Endothelial cell of umbilical vein (primary cell): ENCODE data around the gene PARP16.

ENCODE experiments used
- EZH2 ChIP-seq: IDR thresholded peaks from 2 replicates; pipeline ENCODE4 v1.6.1; 2012; ENCODE audit warnings: borderline replicate concordance, low read depth, mild to moderate bottlenecking, moderate library complexity, low read length, inconsistent platforms; ENCODE audit not compliant: severe bottlenecking
- FOS ChIP-seq: IDR thresholded peaks from 2 replicates; pipeline ENCODE4 v1.6.1; 2011; ENCODE audit warnings: mild to moderate bottlenecking, low read length, moderate library complexity, borderline replicate concordance; ENCODE audit not compliant: insufficient read depth

DNA sequence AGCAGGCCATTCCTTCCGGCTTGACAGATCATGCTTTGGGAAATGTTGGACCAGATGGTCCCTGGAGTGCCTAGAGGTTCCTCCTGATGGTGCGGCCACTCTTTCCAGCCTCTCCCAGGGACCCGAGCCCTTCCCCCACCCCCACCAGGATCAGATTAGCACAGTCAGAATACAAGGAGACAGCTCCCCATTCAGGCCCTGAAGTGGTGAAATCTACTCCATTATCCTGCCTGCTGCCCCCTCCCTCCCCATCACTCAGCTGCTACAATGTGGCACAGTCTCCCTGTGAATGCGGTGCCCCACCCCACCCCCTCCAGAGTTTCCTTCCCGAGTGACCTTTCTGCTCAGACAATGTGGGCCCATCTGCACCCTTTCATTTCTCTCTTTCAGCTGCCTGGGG is 47.2 kb upstream of the PARP16 start:
- no peak for TF ChIP-seq FOS
- no peak for TF ChIP-seq EZH2
